Gastroesophageal sphincter (tissue), 3 donors: ENCODE results near the gene FGF14.

Source experiments
- EP300 ChIP-seq: sonication (generic); formaldehyde crosslinking; IDR thresholded peaks from one replicate; pipeline ENCODE4 v1.6.1; 2017; ENCODE audit warnings: antibody characterized with exemption, mild to moderate bottlenecking
- POLR2AphosphoS5 ChIP-seq: sonication (generic); formaldehyde crosslinking; IDR thresholded peaks from one replicate; pipeline ENCODE4 v1.6.1; 2017; ENCODE audit warnings: antibody characterized with exemption
- TF ChIP-seq, protein P1 (sequence below), 4 experiments: fragments of 200-600 bp in 2 of 4; fragments of 450-650 bp in 2 of 4; sonication (generic) in 1 of 4; IDR thresholded peaks; one replicate each; pipeline ENCODE4 v1.5.1; 2017 to 2019; ENCODE audit warnings: antibody characterized with exemption in 4 of 4, mild to moderate bottlenecking in 2 of 4, moderate library complexity in 2 of 4

DNA sequence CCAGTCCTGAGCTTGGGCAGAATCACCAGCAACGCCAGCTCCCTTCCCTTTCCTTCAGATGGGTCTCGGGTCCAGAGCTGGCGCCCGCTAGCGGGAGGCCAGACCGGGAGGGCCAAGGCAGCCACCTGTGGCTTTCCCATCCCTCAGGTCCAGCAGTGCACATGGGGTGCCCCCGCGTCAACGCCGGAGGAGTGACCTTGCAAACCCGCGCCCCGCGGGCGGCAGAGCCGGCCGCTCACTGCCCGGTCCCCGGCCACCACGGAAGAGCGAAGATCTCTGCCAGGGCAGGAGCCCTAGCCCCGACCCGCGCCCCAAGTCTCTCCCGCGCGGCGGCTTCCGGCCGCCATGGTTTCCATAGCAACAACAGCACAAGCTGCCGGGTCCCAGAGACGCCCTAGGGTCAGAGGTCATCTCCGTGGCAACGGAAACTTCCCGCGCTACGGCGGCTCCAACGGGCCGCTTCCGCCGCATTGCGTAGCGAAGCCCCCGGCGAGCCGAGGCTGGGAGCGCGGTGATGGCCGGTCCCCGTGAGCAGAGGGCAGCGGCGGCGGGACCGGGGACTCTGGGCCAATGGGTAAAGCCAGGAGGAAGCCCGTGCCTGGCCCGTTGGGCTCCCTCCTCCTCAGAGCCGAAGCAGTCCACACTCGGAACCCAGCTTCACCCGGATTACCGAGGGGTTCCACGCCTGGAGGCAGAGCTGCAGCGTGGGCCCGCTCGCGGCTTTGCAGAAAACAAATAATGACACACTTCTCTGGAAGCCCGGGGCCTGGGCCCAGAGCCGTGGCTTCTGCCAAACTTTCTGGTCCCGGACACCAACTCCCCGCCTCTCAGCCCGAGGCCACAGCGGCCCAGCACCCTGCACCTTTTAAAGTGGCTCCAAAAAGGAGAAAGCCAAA, 7.4 kb downstream of the FGF14 start:
- TF ChIP-seq, protein P1, sequence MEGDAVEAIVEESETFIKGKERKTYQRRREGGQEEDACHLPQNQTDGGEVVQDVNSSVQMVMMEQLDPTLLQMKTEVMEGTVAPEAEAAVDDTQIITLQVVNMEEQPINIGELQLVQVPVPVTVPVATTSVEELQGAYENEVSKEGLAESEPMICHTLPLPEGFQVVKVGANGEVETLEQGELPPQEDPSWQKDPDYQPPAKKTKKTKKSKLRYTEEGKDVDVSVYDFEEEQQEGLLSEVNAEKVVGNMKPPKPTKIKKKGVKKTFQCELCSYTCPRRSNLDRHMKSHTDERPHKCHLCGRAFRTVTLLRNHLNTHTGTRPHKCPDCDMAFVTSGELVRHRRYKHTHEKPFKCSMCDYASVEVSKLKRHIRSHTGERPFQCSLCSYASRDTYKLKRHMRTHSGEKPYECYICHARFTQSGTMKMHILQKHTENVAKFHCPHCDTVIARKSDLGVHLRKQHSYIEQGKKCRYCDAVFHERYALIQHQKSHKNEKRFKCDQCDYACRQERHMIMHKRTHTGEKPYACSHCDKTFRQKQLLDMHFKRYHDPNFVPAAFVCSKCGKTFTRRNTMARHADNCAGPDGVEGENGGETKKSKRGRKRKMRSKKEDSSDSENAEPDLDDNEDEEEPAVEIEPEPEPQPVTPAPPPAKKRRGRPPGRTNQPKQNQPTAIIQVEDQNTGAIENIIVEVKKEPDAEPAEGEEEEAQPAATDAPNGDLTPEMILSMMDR (IDR thresholded peaks at IDR 0.05) = peak in 1 of 4 experiments; percentile 50
- TF ChIP-seq EP300 = no peak
- TF ChIP-seq POLR2AphosphoS5 = peak; percentile 87
